ENCODE data around the gene SLC10A2.
A peak's percentile ranks its signal among the peaks of the same experiment; 100 is the strongest.
"Not testable (repeated sequence)": the region's sequence is repeated elsewhere in the genome, so short reads cannot be mapped to it uniquely, and the experiment has no call there.

SLC10A2 gene, protein sequence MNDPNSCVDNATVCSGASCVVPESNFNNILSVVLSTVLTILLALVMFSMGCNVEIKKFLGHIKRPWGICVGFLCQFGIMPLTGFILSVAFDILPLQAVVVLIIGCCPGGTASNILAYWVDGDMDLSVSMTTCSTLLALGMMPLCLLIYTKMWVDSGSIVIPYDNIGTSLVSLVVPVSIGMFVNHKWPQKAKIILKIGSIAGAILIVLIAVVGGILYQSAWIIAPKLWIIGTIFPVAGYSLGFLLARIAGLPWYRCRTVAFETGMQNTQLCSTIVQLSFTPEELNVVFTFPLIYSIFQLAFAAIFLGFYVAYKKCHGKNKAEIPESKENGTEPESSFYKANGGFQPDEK

GRCh38 chr13:103066079-103066780 is at the start of gene SLC10A2:
Gene SLC10A2 (minus strand): TSS chr13:103066417. CDS start chr13:103066249, 168 bp downstream.
- DNase-seq (ENCODE audit: low spot score) = no peak

DNA sequence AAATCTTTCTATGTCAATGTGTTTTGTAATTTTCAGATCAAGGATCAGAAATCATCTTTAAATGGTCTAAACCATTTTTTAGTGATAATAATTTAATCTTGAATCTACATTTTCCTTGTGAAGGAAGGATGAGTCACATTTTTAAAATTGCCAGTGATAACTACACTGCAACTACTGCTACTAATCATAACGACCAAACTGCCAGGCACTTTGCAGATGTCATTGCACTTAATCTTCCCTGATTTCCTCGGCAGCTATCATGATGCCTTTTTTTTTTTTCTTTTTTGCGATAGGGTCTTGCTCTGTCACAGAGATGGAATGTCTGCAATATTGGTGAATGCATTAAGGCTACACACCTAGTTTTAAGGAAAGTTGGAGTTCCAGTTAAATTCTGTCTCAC is 41.4 kb upstream of the SLC10A2 start:
- no peak for DNase-seq (ENCODE audit: low spot score)

DNA sequence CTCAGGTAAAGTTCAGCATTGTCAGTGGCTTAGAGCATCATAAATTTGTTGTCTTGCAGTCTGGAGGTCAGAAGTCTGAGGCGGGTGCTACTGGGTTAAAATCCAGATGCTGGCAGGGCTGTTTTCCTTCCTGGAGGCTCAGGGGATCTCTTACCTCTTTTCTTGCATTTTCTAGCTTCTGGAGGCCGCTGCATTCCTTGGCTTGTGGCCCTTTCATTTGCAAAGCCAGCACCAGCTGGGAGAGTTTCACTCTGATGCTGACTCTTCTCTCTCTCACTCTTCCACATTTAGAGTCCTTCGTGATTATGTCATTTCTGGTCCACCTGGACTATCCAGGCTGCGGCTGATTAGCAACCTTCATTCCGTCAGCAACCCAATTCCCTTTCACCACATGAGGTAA is 38.1 kb upstream of the SLC10A2 start:
- DNase-seq (ENCODE audit: low spot score) = no peak

GRCh38 chr13:103103456-103103855 is 37.2 kb upstream of the SLC10A2 start:
- peak; percentile 26 for DNase-seq (ENCODE audit: low spot score)

GRCh38 chr13:103102482-103102881 is 36.3 kb upstream of the SLC10A2 start:
- DNase-seq (ENCODE audit: low spot score) = no peak

DNA sequence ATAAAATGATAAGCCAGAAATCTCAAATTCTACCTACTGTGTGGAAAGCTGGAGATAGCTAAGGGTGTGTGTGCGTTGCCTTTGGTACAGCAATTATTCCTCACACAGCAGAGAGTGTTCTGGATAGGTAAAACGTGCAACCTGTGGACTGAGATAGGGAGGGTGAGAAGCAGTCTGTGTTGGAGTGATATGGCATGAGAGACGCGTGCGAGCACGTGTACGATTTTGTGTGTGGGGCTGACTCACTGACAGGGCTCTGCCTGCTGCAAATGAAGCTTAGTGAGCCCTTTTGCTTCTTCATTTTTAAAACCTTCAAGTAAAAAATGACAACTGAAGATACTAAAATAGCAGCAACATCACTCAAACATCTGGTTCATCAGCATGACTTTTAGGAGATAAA is 35.7 kb upstream of the SLC10A2 start:
- DNase-seq (ENCODE audit: low spot score) = peak; percentile 15

DNA sequence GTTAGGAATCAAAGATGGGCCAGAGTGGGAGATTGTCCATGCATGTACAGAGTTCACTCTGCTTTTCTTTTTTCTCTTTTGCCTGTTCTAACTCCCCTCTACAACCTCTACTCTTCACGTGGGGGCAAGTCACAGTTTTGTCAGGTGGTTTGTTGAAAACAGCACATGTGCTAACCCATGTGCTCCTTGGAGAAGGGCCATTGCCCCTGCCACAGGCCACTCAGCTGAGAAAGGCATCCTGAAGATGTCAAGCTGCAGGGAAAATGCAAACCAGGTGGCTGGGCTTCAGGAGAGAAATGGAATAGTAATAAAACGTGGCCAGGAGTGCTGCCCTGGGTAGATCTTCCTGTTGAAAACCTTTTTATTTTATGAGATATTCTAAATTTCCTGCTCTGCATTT is 35.3 kb upstream of the SLC10A2 start:
- peak; percentile 43 for DNase-seq (ENCODE audit: low spot score)

- DNase-seq (ENCODE audit: low spot score) = no peak
These were observed 34.6 kb upstream of the SLC10A2 start for GRCh38 chr13:103100830-103101229.

DNA sequence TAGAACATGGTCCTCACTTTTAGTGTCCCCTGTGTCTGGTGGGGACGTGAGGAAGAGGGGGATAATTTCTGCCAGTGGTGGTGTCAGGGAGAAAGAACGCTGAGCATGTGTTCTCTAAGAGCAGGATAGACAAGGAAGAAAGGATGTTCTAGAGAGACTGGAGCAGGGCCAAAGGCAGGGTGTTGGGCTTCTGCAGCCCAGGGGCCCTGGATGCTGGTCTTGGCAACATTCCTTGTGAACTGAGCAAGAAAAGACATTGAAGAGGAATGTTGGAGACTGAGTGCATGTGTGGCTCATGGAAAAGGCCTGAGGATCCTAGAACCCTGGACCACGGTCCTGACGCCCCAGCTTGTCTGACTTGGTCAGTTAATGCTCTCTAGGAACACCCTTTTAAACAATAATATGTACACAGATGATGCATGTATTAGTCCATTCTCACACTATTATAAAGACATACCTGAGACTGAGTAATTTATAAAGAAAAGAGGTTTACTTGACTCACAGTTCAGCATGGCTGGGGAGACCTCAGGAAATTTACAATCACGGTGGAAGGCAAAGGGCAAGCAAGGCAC is 33.6 kb upstream of the SLC10A2 start:
- DNase-seq (ENCODE audit: low spot score) = no peak

- DNase-seq (ENCODE audit: low spot score) = no peak
These were observed 32.3 kb upstream of the SLC10A2 start for GRCh38 chr13:103098535-103098934.

DNA sequence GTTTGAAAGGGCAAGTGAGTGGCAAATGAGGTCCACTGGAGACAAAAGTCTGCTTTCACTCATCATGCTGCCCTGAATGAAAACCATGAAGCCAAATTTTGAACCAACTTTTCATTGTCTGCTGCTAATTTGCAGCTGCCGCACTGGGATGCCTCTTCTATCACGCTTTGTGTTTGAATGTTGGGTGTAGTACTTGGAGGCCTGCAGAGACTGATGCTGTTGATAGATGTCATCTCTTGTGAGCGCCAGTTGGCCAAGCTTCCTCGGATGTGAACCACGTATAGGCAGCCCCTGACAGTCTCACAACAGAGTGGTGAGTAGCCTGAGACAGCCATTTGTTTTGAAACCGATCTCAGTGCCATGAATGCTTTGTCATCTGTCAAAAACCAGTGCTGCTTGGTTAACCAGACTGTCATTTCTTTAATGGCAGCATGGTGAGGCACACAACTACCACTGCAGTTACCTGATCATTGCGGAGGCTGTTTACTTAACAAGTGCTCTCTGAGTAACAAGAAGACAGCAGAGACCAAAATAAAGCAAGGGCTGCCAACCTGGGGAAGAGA is 31.2 kb upstream of the SLC10A2 start:
- DNase-seq (ENCODE audit: low spot score) = no peak

DNA sequence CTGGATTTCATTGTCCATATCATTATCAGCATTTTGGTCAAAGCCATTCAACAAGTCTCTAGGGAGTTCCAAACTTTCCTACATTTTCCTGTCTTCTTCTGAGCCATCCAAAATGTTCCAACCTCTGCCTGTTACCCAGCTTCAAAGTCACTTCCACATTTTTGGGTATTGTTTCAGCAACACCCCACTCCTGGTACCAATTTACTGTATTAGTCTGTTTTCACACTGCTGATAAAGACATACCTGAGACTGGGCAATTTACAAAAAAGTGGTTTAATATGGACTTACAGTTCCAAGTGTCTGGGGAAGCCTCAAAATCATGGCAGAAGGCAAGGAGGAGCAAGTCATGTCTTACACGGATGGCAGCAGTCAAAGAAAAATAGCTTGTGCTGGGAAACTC is 27.4 kb upstream of the SLC10A2 start:
- DNase-seq (ENCODE audit: low spot score) = not testable (repeated sequence)

DNA sequence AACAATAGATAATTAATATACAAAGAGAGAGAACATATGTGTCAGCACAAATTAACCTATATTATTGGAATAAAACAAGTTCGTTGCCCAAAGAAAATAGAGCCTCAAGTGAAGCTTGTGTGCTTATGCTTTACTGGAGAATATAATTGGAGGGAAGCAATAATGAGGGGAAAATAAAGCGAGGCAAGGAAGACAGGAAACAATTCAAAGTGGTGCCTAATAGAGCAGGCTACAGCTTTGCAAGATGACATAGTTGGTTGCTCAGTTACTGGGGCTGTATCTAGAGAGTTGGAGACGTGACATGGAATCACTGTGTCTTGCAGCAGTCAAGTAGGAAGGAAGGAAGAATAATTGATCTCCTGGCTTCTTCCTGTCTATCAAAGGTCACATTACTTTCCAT is 21.1 kb upstream of the SLC10A2 start:
- DNase-seq (ENCODE audit: low spot score) = no peak

- no peak for DNase-seq (ENCODE audit: low spot score)
These were observed 15.2 kb upstream of the SLC10A2 start for GRCh38 chr13:103081435-103081834.

DNA sequence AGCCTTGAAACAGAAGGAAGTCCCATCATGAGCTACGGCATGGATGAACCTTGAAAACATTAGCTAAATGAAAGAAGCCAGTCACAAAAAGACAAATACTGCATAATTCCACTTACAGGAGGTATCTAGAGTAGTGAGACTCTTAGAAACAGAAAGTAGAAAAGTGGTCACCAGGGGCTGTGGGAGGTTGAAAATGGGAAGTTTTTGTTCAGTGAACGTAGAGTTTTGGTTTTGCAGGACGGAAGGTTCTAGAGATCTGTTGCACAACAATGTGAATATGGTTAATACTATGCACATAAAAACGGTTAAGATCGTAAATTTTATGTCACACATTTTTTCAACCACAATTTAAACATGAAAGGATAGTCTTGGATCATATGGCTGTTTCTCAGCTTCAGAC is 11.9 kb upstream of the SLC10A2 start:
- no peak for DNase-seq (ENCODE audit: low spot score)

DNA sequence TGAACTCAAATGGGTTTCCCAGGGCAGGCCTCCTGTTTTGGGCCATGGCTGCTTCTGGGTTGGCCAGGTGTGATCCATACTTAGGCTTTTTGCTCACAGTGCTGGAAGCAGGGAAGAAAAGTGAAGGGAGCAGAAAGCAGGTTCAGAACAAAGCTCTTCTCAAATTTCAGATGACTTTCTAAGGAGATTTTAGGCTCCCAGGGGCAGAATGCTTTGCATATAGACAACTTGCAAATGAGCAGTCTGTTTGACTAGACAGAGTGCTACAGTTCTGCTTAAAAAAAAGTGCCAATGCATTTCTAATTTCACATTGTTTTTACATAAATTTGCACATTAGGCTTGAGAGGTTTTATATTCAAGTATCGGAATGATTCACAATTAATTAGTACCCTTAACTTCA is 2.6 kb upstream of the SLC10A2 start:
- DNase-seq (ENCODE audit: low spot score) = no peak

DNA sequence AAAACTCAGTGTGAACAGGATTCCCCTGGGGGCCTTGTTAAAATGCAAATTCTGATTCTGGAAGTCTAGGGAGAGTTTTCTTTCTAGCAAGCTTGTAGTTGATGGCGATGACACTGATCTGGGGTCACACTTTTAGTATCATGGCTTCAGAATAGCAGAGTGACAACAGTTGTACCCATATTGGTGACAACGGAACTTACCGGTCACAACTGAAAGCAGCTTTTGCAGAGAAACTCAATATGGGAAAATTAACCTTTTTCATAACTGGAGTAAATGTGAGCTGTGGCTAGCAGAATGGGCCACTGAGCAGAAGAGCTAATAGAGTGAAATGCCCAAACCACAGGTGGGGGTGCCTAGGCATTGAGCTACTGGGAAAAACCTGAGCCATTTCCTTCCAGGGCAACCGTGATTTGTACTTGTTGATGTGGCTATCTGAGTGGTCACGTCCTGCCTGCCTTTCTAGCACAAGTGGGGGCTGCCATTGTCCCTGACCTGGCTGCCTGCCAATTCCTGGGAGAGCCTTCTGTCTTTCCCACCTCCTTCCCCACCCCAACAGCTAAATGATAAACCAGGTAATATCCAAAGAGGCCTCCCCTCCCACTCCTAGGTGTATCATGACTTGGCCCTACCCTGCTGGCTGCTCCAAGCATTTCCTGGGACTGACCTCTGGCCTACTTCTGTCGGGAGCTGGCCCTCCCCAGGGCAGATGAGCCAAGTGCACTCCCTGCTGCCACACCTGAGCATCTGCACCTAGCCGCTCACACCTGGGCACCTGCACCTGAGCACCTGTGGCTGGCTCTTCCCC is 1.7 kb upstream of the SLC10A2 start:
- no peak for DNase-seq (ENCODE audit: low spot score)

GRCh38 chr13:103066781-103067345 is 646 bp upstream of the SLC10A2 start:
- DNase-seq (ENCODE audit: low spot score) = no peak

- DNase-seq (ENCODE audit: low spot score) = no peak
These were observed 2.8 kb downstream of the SLC10A2 start for GRCh38 chr13:103063376-103063775.

DNA sequence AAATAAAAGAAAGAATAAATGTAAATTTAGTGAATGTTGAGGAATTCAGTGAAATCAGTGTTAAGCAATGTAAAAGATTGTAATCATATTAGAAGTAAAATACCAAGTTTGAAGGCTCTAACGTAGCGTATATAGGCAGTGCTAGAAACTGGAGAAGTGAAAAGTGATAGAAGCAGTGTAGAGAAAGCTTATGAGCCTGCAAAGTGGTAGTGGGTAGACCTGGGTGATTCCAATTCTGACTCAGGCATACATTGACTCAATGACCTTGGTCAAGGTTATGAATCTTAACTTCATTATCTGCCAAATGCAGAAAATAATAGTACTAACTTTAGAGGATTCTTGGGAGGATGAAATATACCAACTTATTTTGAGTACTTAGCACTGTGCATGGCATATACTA is 4.1 kb downstream of the SLC10A2 start:
- no peak for DNase-seq (ENCODE audit: low spot score)

GRCh38 chr13:103056008-103056407 is 10.2 kb downstream of the SLC10A2 start:
- DNase-seq (ENCODE audit: low spot score) = no peak

GRCh38 chr13:103055166-103055565 is 11.1 kb downstream of the SLC10A2 start:
- no peak for DNase-seq (ENCODE audit: low spot score)

All from cerebellar cortex (tissue), 1 donor.